ENCODE results near the gene MRPS35. TPM values are rescaled to one million over a fixed set of nuclear protein-coding genes. Genes with fewer than 3 reads are reported as not detected.
A peak's percentile ranks its signal among the peaks of the same experiment; 100 is the strongest.

Gene MRPS35
- total RNA-seq, 1 experiment from 2014 or later, result 117 TPM

DNA sequence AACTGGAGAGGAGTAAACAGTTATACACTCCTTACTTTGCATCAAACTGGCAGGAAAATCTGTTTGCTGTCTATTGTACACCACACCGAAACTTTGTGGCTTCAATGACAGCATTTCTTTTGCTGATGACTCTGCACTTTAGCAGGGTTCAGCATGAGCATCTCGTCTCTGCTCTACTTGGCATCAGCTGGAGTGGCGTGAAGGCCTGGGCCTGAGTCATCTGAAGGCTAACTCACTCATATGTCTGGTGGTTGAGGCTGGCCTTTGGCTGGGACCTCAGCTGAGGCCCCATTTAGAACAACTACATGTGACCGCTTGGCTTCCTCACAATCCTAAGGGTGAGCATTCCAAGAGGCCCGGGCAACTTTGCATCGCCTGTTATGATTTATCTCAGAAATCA, 43.1 kb upstream of the MRPS35 start:
- no peaks in the 10 kb centered on the region for H3K9me2 ChIP-seq (replicated peaks; ENCODE audit: low read length)
- CTCF ChIA-PET, result interaction anchor here (0.6 kb wide), 1 partner anchor 24 kb away, joined by 3 read pairs; no protein-coding TSS in a partner anchor
- no TSS peak for BruUV-seq (replicated peaks)

DNA sequence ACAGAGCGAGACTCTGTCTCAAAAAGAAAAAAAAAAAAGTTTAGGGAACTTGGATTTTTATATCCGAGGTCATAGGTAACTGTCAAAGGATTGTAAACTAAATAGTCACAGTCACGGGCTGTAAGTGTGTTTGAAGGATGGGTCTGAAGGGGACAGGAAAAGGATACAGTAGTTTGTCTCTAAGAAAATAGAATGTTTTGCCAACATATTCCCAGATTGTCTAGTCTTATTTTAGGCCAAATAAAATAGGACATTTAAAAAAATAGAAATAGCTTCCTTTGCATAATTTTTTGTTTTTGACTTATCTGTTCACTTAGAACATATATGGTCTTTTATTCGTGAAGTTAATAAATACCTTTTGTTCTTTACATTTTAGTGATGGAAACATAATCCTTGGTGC, 38.6 kb upstream of the MRPS35 start:
- H3K27ac ChIP-seq (ENCODE audit: low read length), result no peak overlapping the region
- H2AFZ ChIP-seq (ENCODE audit: low read length), result no peak overlapping the region
- H3K4me3 ChIP-seq (ENCODE audit: low read length), result no peak overlapping the region
- no TSS peak for BruUV-seq (replicated peaks)
- TF ChIP-seq EZH2 (IDR thresholded peaks at IDR 0.05; ENCODE audit: low read length, unreplicated experiment) (no peak), CTCF (conservative IDR thresholded peaks at IDR 0.05; ENCODE audit: low read depth, low read length) (no peak), EZH2phosphoT487 (IDR thresholded peaks at IDR 0.05; ENCODE audit: borderline replicate concordance, low read length) (no peak)
- ChIA-PET CTCF (no interaction called here), POLR2A (ENCODE audit: unreplicated experiment) (no interaction called here)
- intact Hi-C loops (cut with micrococcal nuclease), result no loop called here
- no peak overlapping the region for H3K9ac ChIP-seq (ENCODE audit: low read length)
- no peaks in the 10 kb centered on the region for H3K27me3 ChIP-seq (ENCODE audit: low read length)
- H3K4me1 ChIP-seq (ENCODE audit: insufficient read depth, low read length), result no peaks in the 10 kb centered on the region
- H3K4me2 ChIP-seq (ENCODE audit: low read length), result no peak overlapping the region
- no peaks in the 10 kb centered on the region for H3K79me2 ChIP-seq (ENCODE audit: low read length)
- H3K36me3 ChIP-seq (ENCODE audit: low read depth, low read length), result peaks cover 8% of the 10 kb centered on the region; the same call in 1 of the 2 replicates
- no peaks in the 10 kb centered on the region for H4K20me1 ChIP-seq (ENCODE audit: low read length)
- no peaks in the 10 kb centered on the region for H3K9me2 ChIP-seq (replicated peaks; ENCODE audit: low read length)
- no peak for DNase-seq
- no peaks in the 10 kb centered on the region for H3F3A ChIP-seq (ENCODE audit: low read length, unreplicated experiment)
- no peaks in the 10 kb centered on the region for H3K9me3 ChIP-seq (ENCODE audit: low read length)
- ATAC-seq, result no peak

More for the DNA sequence above, 43.1 kb upstream of the MRPS35 start:
- Histone ChIP-seq H3K4me1 (ENCODE audit: insufficient read depth, low read length) (no peaks in the 10 kb centered on the region), H3K36me3 (ENCODE audit: low read depth, low read length) (peaks cover 13% of the 10 kb centered on the region; the same call in 1 of the 2 replicates), H3K27ac (ENCODE audit: low read length) (no peak overlapping the region), H3K4me3 (ENCODE audit: low read length) (no peak overlapping the region), H4K20me1 (ENCODE audit: low read length) (no peaks in the 10 kb centered on the region), H3F3A (ENCODE audit: low read length, unreplicated experiment) (no peaks in the 10 kb centered on the region), H3K27me3 (ENCODE audit: low read length) (no peaks in the 10 kb centered on the region), H3K4me2 (ENCODE audit: low read length) (no peak overlapping the region), H3K9ac (ENCODE audit: low read length) (no peak overlapping the region), H3K9me3 (ENCODE audit: low read length) (no peaks in the 10 kb centered on the region), H2AFZ (ENCODE audit: low read length) (no peak overlapping the region), H3K79me2 (ENCODE audit: low read length) (no peaks in the 10 kb centered on the region)
- no peak for TF ChIP-seq EZH2 (IDR thresholded peaks at IDR 0.05; ENCODE audit: low read length, unreplicated experiment)
- no peak for TF ChIP-seq EZH2phosphoT487 (IDR thresholded peaks at IDR 0.05; ENCODE audit: borderline replicate concordance, low read length)
- no peak for TF ChIP-seq CTCF (conservative IDR thresholded peaks at IDR 0.05; ENCODE audit: low read depth, low read length)
- ATAC-seq (no peak), DNase-seq (peak; percentile 16)
- intact Hi-C loops (cut with micrococcal nuclease), result no loop called here
- POLR2A ChIA-PET (ENCODE audit: unreplicated experiment), result no interaction called here

DNA sequence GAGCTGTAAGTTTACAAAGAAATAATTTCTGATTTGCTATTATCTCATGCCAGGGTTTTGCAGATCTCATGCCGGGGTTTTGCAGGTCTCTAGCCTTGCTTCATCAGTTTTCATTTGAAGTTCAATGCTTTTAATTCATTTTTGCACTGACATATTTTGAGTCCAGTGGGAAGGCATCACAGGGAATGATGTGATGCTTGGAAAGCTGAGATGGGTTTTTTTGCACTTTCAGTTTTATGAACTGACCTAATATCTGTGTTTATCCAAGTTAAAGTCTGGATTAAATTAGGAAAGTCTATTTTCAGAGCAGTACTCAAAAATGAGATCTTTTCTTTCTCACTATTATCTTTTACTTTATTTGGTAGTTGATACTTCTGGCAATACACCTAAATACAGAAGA, 38.0 kb upstream of the MRPS35 start:
- H3K79me2 ChIP-seq (ENCODE audit: low read length), result no peaks in the 10 kb centered on the region
- H3K36me3 ChIP-seq (ENCODE audit: low read depth, low read length), result peaks cover 4% of the 10 kb centered on the region; the same call in 1 of the 2 replicates
- no peaks in the 10 kb centered on the region for H3K4me1 ChIP-seq (ENCODE audit: insufficient read depth, low read length)
- no peak overlapping the region for H3K27ac ChIP-seq (ENCODE audit: low read length)
- no peak for DNase-seq
- no TSS peak for BruUV-seq (replicated peaks)
- CTCF ChIA-PET, result no interaction called here
- TF ChIP-seq CTCF (conservative IDR thresholded peaks at IDR 0.05; ENCODE audit: low read depth, low read length) (no peak), EZH2 (IDR thresholded peaks at IDR 0.05; ENCODE audit: low read length, unreplicated experiment) (no peak), EZH2phosphoT487 (IDR thresholded peaks at IDR 0.05; ENCODE audit: borderline replicate concordance, low read length) (no peak)
- no peaks in the 10 kb centered on the region for H3K9me3 ChIP-seq (ENCODE audit: low read length)
- H4K20me1 ChIP-seq (ENCODE audit: low read length), result no peaks in the 10 kb centered on the region
- H3K9ac ChIP-seq (ENCODE audit: low read length), result no peak overlapping the region
- H3K4me2 ChIP-seq (ENCODE audit: low read length), result no peak overlapping the region
- H3K9me2 ChIP-seq (replicated peaks; ENCODE audit: low read length), result no peaks in the 10 kb centered on the region
- POLR2A ChIA-PET (ENCODE audit: unreplicated experiment), result no interaction called here
- no peak overlapping the region for H3K4me3 ChIP-seq (ENCODE audit: low read length)
- H3K27me3 ChIP-seq (ENCODE audit: low read length), result no peaks in the 10 kb centered on the region
- ATAC-seq, result no peak
- intact Hi-C loops (cut with micrococcal nuclease), result no loop called here
- no peaks in the 10 kb centered on the region for H3F3A ChIP-seq (ENCODE audit: low read length, unreplicated experiment)
- no peak overlapping the region for H2AFZ ChIP-seq (ENCODE audit: low read length)
